Measurements from ENCODE around the gene ITPKA.

DNA sequence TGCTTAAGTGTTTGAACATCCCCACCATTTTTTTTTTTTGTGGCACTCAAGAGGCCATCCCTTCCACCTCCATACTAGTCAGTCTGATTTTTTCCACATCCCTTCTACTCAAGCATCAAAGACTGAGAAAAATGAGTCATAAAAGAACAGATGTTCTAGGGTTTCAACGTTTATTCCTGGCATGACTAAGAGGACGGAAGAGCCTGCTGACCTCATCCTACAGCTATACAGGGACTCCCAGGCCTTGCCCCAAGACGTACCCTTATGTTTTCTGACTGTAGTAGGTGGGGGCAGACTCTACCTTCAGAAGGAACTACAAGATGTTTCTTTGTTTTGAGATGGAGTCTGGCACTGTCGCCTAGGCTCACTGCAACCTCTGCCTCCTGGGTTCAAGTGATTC, 3.3 kb upstream of the ITPKA start:
- TF ChIP-seq, protein P1, sequence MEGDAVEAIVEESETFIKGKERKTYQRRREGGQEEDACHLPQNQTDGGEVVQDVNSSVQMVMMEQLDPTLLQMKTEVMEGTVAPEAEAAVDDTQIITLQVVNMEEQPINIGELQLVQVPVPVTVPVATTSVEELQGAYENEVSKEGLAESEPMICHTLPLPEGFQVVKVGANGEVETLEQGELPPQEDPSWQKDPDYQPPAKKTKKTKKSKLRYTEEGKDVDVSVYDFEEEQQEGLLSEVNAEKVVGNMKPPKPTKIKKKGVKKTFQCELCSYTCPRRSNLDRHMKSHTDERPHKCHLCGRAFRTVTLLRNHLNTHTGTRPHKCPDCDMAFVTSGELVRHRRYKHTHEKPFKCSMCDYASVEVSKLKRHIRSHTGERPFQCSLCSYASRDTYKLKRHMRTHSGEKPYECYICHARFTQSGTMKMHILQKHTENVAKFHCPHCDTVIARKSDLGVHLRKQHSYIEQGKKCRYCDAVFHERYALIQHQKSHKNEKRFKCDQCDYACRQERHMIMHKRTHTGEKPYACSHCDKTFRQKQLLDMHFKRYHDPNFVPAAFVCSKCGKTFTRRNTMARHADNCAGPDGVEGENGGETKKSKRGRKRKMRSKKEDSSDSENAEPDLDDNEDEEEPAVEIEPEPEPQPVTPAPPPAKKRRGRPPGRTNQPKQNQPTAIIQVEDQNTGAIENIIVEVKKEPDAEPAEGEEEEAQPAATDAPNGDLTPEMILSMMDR (IDR thresholded peaks at IDR 0.05), result no peak
- no peak for TF ChIP-seq POLR2A (IDR thresholded peaks at IDR 0.05)
